ENCODE results near the gene HAND1. TPM values are rescaled to one million over a fixed set of nuclear protein-coding genes. Genes with fewer than 3 reads are reported as not detected.

Gene HAND1
- total RNA-seq, 4 donors from 2014 or later = not detected

GRCh38 chr5:154508114-154508513, 30.1 kb upstream of the HAND1 start:
- H3K36me3 ChIP-seq = no peaks in the 10 kb centered on the region
- no peaks in the 10 kb centered on the region for H3K9me3 ChIP-seq
- H3K4me1 ChIP-seq = no peaks in the 10 kb centered on the region
- no peak overlapping the region for H3K27ac ChIP-seq (replicated peaks in 1 of 4)
- 73% methylated on average over 2 of the region's 2 CpGs for WGBS
- peaks cover 0 to 37% (median 0%) of the 10 kb centered on the region in 4 donors for H3K27me3 ChIP-seq
- TF ChIP-seq POLR2A (IDR thresholded peaks at IDR 0.05; ENCODE audit: low read depth) (no peak), EP300 (IDR thresholded peaks at IDR 0.05) (no peak), POLR2AphosphoS5 (IDR thresholded peaks at IDR 0.05) (no peak)
- TF ChIP-seq, protein P1, sequence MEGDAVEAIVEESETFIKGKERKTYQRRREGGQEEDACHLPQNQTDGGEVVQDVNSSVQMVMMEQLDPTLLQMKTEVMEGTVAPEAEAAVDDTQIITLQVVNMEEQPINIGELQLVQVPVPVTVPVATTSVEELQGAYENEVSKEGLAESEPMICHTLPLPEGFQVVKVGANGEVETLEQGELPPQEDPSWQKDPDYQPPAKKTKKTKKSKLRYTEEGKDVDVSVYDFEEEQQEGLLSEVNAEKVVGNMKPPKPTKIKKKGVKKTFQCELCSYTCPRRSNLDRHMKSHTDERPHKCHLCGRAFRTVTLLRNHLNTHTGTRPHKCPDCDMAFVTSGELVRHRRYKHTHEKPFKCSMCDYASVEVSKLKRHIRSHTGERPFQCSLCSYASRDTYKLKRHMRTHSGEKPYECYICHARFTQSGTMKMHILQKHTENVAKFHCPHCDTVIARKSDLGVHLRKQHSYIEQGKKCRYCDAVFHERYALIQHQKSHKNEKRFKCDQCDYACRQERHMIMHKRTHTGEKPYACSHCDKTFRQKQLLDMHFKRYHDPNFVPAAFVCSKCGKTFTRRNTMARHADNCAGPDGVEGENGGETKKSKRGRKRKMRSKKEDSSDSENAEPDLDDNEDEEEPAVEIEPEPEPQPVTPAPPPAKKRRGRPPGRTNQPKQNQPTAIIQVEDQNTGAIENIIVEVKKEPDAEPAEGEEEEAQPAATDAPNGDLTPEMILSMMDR (IDR thresholded peaks at IDR 0.05) = no peak
- H3K4me3 ChIP-seq = no peak overlapping the region
- no peak for DNase-seq (ENCODE audit: extremely low spot score)
- intact Hi-C loops (cut with DNase I) = no loop called here

DNA sequence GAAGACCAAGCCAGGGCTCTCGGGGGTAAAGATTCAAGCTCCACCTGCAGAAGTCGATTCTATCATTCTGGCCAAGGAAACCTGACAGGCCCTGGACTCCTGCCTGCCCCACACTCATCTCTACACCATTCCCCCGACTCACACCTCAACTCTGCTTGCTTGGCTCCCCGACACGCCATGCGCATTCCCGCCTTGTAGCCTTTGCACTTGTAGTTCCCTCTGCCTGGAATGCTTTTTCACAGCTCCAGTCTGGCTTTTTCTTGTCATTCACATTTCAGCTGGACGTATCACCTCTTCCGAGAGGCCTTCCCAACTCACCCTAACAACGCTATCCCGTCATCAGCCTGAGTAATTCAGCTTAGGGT, 28.7 kb upstream of the HAND1 start:
- H3K27me3 ChIP-seq = peaks cover 0 to 37% (median 0%) of the 10 kb centered on the region in 4 donors
- H3K27ac ChIP-seq (replicated peaks in 1 of 4) = no peak overlapping the region
- H3K4me3 ChIP-seq = no peak overlapping the region
- intact Hi-C loops (cut with DNase I) = no loop called here
- no peak for TF ChIP-seq POLR2AphosphoS5 (IDR thresholded peaks at IDR 0.05)
- TF ChIP-seq, protein P1 (IDR thresholded peaks at IDR 0.05) = no peak
- TF ChIP-seq EP300 (IDR thresholded peaks at IDR 0.05) = no peak
- no peak for TF ChIP-seq POLR2A (IDR thresholded peaks at IDR 0.05; ENCODE audit: low read depth)
- no peaks in the 10 kb centered on the region for H3K9me3 ChIP-seq
- WGBS = 83% methylated on average over 11 of the region's 11 CpGs
- H3K4me1 ChIP-seq = no peaks in the 10 kb centered on the region
- DNase-seq (ENCODE audit: extremely low spot score) = no peak
- no peaks in the 10 kb centered on the region for H3K36me3 ChIP-seq

- H3K36me3 ChIP-seq = no peaks in the 10 kb centered on the region
- no peak overlapping the region for H3K4me3 ChIP-seq
- DNase-seq (ENCODE audit: extremely low spot score) = no peak
- 87% methylated on average over 7 of the region's 8 CpGs for WGBS
- H3K27me3 ChIP-seq = peaks cover 0 to 34% (median 0%) of the 10 kb centered on the region in 4 donors
- H3K27ac ChIP-seq (replicated peaks in 1 of 4) = no peak overlapping the region
- no peaks in the 10 kb centered on the region for H3K4me1 ChIP-seq
- no peaks in the 10 kb centered on the region for H3K9me3 ChIP-seq
- intact Hi-C loops (cut with DNase I) = no loop called here
- TF ChIP-seq EP300 (IDR thresholded peaks at IDR 0.05) (no peak), POLR2A (IDR thresholded peaks at IDR 0.05; ENCODE audit: low read depth) (no peak), POLR2AphosphoS5 (IDR thresholded peaks at IDR 0.05) (no peak)
- TF ChIP-seq, protein P1 (IDR thresholded peaks at IDR 0.05) = no peak
Observed at GRCh38 chr5:154506049-154506715, 28.2 kb upstream of the HAND1 start.

GRCh38 chr5:154505567-154505966, 27.5 kb upstream of the HAND1 start:
- TF ChIP-seq POLR2A (IDR thresholded peaks at IDR 0.05; ENCODE audit: low read depth) (no peak), EP300 (IDR thresholded peaks at IDR 0.05) (no peak), POLR2AphosphoS5 (IDR thresholded peaks at IDR 0.05) (no peak)
- TF ChIP-seq, protein P1 (IDR thresholded peaks at IDR 0.05) = no peak
- Histone ChIP-seq H3K4me1 (no peaks in the 10 kb centered on the region), H3K36me3 (no peaks in the 10 kb centered on the region), H3K27ac (replicated peaks in 1 of 4) (no peak overlapping the region), H3K9me3 (no peaks in the 10 kb centered on the region), H3K27me3 (peaks cover 0 to 28% (median 0%) of the 10 kb centered on the region in 4 donors), H3K4me3 (no peak overlapping the region)
- intact Hi-C loops (cut with DNase I) = no loop called here
- DNase-seq (ENCODE audit: extremely low spot score) = no peak
- WGBS = 63% methylated on average over 9 of the region's 10 CpGs

- Histone ChIP-seq H3K4me1 (no peaks in the 10 kb centered on the region), H3K27me3 (peaks cover 0 to 25% (median 0%) of the 10 kb centered on the region in 4 donors), H3K4me3 (no peak overlapping the region), H3K27ac (replicated peaks in 1 of 4) (no peak overlapping the region), H3K36me3 (no peaks in the 10 kb centered on the region), H3K9me3 (no peaks in the 10 kb centered on the region)
- TF ChIP-seq EP300 (IDR thresholded peaks at IDR 0.05) = no peak
- no peak for TF ChIP-seq POLR2AphosphoS5 (IDR thresholded peaks at IDR 0.05)
- TF ChIP-seq POLR2A (IDR thresholded peaks at IDR 0.05; ENCODE audit: low read depth) = no peak
- TF ChIP-seq, protein P1 (IDR thresholded peaks at IDR 0.05) = no peak
- intact Hi-C loops (cut with DNase I) = no loop called here
- DNase-seq (ENCODE audit: extremely low spot score) = no peak
- 92% methylated on average over 2 of the region's 2 CpGs for WGBS
Observed at GRCh38 chr5:154503698-154504039, 25.6 kb upstream of the HAND1 start.

Data from esophagus muscularis mucosa (tissue), 4 donors.